ENCODE results near the gene PPP2R3C.
"Not testable (repeated sequence)": the region's sequence is repeated elsewhere in the genome, so short reads cannot be mapped to it uniquely, and the experiment has no call there.

Gene PPP2R3C

GRCh38 chr14:35068238-35069012, 53.4 kb downstream of the PPP2R3C start:
- Histone ChIP-seq H3K79me2 (ENCODE audit: insufficient read depth, low read length) (no peaks in the 10 kb centered on the region), H3K4me1 (ENCODE audit: insufficient read depth, low read length, poor library complexity, severe bottlenecking) (no peaks in the 10 kb centered on the region), H2AFZ (ENCODE audit: low read length) (no peak overlapping the region), H3K9me3 (ENCODE audit: insufficient read depth, low read depth, low read length) (no peaks in the 10 kb centered on the region), H3K4me3 (ENCODE audit: low read length, poor library complexity, severe bottlenecking) (no peak overlapping the region), H3K9ac (ENCODE audit: low read depth, low read length, poor library complexity, severe bottlenecking) (no peak overlapping the region), H3F3A (ENCODE audit: low read depth) (no peaks in the 10 kb centered on the region), H3K9me2 (replicated peaks; ENCODE audit: low read depth, low read length) (no peaks in the 10 kb centered on the region), H3K27me3 (ENCODE audit: insufficient read depth, low read length, poor library complexity, severe bottlenecking) (no peaks in the 10 kb centered on the region), H3K4me2 (ENCODE audit: low read depth, low read length, poor library complexity, severe bottlenecking) (no peak overlapping the region), H3K36me3 (ENCODE audit: insufficient read depth, low read length) (peaks cover 3% of the 10 kb centered on the region; the same call in 1 of the 2 replicates), H4K20me1 (ENCODE audit: insufficient read depth, low read length, poor library complexity, severe bottlenecking) (no peaks in the 10 kb centered on the region)
- TF ChIP-seq CTCF (conservative IDR thresholded peaks at IDR 0.05; ENCODE audit: low read length) = no peak
- no peak for TF ChIP-seq EZH2phosphoT487 (IDR thresholded peaks at IDR 0.05; ENCODE audit: borderline replicate concordance)

- not testable (repeated sequence) for H3K4me3 ChIP-seq (ENCODE audit: low read length, poor library complexity, severe bottlenecking); H2AFZ ChIP-seq (ENCODE audit: low read length); H3K4me1 ChIP-seq (ENCODE audit: insufficient read depth, low read length, poor library complexity, severe bottlenecking); H4K20me1 ChIP-seq (ENCODE audit: insufficient read depth, low read length, poor library complexity, severe bottlenecking); H3K79me2 ChIP-seq (ENCODE audit: insufficient read depth, low read length); H3K27me3 ChIP-seq (ENCODE audit: insufficient read depth, low read length, poor library complexity, severe bottlenecking); H3K9me3 ChIP-seq (ENCODE audit: insufficient read depth, low read depth, low read length); H3K9me2 ChIP-seq (replicated peaks; ENCODE audit: low read depth, low read length); H3K36me3 ChIP-seq (ENCODE audit: insufficient read depth, low read length); H3K9ac ChIP-seq (ENCODE audit: low read depth, low read length, poor library complexity, severe bottlenecking); H3K4me2 ChIP-seq (ENCODE audit: low read depth, low read length, poor library complexity, severe bottlenecking); H3F3A ChIP-seq (ENCODE audit: low read depth)
Observed at GRCh38 chr14:35065731-35066130, 56.1 kb downstream of the PPP2R3C start.

GRCh38 chr14:35061113-35061791, 60.5 kb downstream of the PPP2R3C start:
- not testable (repeated sequence) for H3K27me3 ChIP-seq (ENCODE audit: insufficient read depth, low read length, poor library complexity, severe bottlenecking); H4K20me1 ChIP-seq (ENCODE audit: insufficient read depth, low read length, poor library complexity, severe bottlenecking); H3K9ac ChIP-seq (ENCODE audit: low read depth, low read length, poor library complexity, severe bottlenecking); H3F3A ChIP-seq (ENCODE audit: low read depth); H3K36me3 ChIP-seq (ENCODE audit: insufficient read depth, low read length); H3K9me3 ChIP-seq (ENCODE audit: insufficient read depth, low read depth, low read length); H3K9me2 ChIP-seq (replicated peaks; ENCODE audit: low read depth, low read length); H3K4me1 ChIP-seq (ENCODE audit: insufficient read depth, low read length, poor library complexity, severe bottlenecking); H3K4me3 ChIP-seq (ENCODE audit: low read length, poor library complexity, severe bottlenecking); H2AFZ ChIP-seq (ENCODE audit: low read length); H3K4me2 ChIP-seq (ENCODE audit: low read depth, low read length, poor library complexity, severe bottlenecking); H3K79me2 ChIP-seq (ENCODE audit: insufficient read depth, low read length)

- Histone ChIP-seq H3K9me3 (ENCODE audit: insufficient read depth, low read depth, low read length) (no peaks in the 10 kb centered on the region), H3K9me2 (replicated peaks; ENCODE audit: low read depth, low read length) (no peaks in the 10 kb centered on the region), H3K4me3 (ENCODE audit: low read length, poor library complexity, severe bottlenecking) (no peak overlapping the region), H3K4me2 (ENCODE audit: low read depth, low read length, poor library complexity, severe bottlenecking) (no peak overlapping the region), H3K9ac (ENCODE audit: low read depth, low read length, poor library complexity, severe bottlenecking) (no peak overlapping the region), H4K20me1 (ENCODE audit: insufficient read depth, low read length, poor library complexity, severe bottlenecking) (peaks cover 4% of the 10 kb centered on the region), H3K4me1 (ENCODE audit: insufficient read depth, low read length, poor library complexity, severe bottlenecking) (peaks cover 19% of the 10 kb centered on the region), H2AFZ (ENCODE audit: low read length) (no peak overlapping the region), H3K27me3 (ENCODE audit: insufficient read depth, low read length, poor library complexity, severe bottlenecking) (no peaks in the 10 kb centered on the region), H3K36me3 (ENCODE audit: insufficient read depth, low read length) (no peaks in the 10 kb centered on the region), H3F3A (ENCODE audit: low read depth) (no peaks in the 10 kb centered on the region), H3K79me2 (ENCODE audit: insufficient read depth, low read length) (peaks cover 11% of the 10 kb centered on the region)
- TF ChIP-seq CTCF (conservative IDR thresholded peaks at IDR 0.05; ENCODE audit: low read length) (no peak), EZH2phosphoT487 (IDR thresholded peaks at IDR 0.05; ENCODE audit: borderline replicate concordance) (no peak)
Observed at GRCh38 chr14:35052637-35053036, 69.2 kb downstream of the PPP2R3C start.

Data from Loucy (cell line).